Measurements from ENCODE around the gene KIF3A.
A peak's percentile ranks its signal among the peaks of the same experiment; 100 is the strongest.

DNA sequence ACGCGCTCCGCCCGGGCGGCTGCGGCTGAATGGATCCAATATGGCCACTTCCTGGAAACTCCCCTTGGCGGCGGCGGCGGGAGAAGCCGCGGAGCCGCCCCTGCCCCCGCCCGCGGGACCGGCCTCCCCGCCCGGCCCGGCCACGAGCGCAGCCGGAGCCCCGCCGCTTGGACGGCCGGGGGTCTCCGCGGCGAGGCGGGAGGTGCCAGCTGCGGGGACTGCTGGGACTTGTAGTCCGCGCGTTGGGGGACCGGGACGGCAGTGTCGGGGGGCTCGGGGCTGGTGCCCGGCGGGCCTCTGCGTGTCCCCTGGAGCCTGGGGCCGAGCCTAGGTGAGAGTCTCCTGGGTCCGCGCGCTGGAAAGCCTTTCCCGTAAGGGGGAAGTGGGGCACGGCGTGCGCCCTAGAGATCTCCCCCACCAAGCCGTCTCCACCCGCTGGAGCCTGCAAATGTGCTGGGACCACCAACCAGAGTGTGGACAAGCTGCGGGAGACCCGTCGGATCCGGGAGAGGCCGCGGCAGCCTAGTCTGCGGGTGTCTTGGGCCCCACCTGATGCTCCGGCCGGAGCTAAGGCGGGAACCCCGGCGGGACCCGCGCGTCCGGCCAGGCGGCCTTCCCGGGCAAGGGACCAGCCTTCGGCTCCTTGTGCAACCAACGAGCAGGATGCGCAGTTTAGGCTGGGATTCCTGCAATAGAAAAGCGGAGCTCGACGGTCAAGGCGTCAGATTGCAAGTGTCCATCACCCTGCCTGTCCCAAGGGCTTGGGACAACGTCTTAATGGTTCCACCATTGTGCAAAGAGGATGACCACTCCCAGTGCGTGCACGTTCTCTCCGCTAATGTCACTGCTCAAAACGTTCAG is 40.1 kb upstream of the KIF3A start, which contains the start of gene SEPTIN8:
- TF ChIP-seq CTCF (IDR thresholded peaks at IDR 0.05) (no peak), POLR2AphosphoS5 (IDR thresholded peaks at IDR 0.05) (peak in 2 of 3 donors; percentile 8 to 22), POLR2A (IDR thresholded peaks at IDR 0.05) (no peak), EP300 (IDR thresholded peaks at IDR 0.05) (no peak)

Measured in stomach (tissue), 4 donors.